Measurements from ENCODE around the gene SLC8A3.

The SLC8A3 gene

GRCh38 chr14:70057519-70058136 is 131.1 kb downstream of the SLC8A3 start:
- H3K4me3 ChIP-seq (ENCODE audit: insufficient read depth, low read depth, low read length, poor library complexity, severe bottlenecking), result no peak overlapping the region
- no peaks in the 10 kb centered on the region for H3K9me3 ChIP-seq (ENCODE audit: control insufficient read depth, low read length)
- no peaks in the 10 kb centered on the region for H3K27me3 ChIP-seq (replicated peaks; ENCODE audit: control insufficient read depth, insufficient read depth, low read length, poor library complexity, severe bottlenecking)
- no peaks in the 10 kb centered on the region for H3K4me1 ChIP-seq (ENCODE audit: control insufficient read depth, insufficient read depth, low read length, poor library complexity, severe bottlenecking)
- no peak for DNase-seq
- H3K27ac ChIP-seq (ENCODE audit: insufficient read depth, low read length, poor library complexity, severe bottlenecking), result no peak overlapping the region
- H3K36me3 ChIP-seq (ENCODE audit: control insufficient read depth, insufficient read depth, low read length), result no peaks in the 10 kb centered on the region

DNA sequence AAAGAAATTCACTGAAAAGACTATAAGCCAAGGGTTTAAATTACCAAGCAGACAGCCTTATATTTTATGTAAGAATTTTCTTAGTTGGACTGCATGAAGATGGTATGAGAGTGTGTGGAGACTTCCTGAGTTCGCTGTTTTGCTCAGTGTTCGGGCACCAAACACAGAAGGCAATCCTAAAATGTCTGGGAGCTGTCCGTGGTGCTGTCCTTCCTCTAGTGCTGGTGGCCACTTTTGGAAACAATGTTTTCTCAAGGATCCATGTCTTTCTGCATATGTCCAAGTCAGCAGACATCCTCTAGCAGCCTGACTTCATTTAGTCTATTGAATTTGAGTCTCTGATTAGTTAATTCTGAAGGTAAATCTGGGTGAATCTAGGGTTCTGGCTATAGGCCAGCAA is 135.8 kb downstream of the SLC8A3 start:
- no peak for DNase-seq
- no peaks in the 10 kb centered on the region for H3K9me3 ChIP-seq (ENCODE audit: control insufficient read depth, low read length)

GRCh38 chr14:70050136-70050535 is 138.6 kb downstream of the SLC8A3 start:
- no peaks in the 10 kb centered on the region for H3K36me3 ChIP-seq (ENCODE audit: control insufficient read depth, insufficient read depth, low read length)
- no peaks in the 10 kb centered on the region for H3K4me1 ChIP-seq (ENCODE audit: control insufficient read depth, insufficient read depth, low read length, poor library complexity, severe bottlenecking)

More for the DNA sequence above, 135.8 kb downstream of the SLC8A3 start:
- no peaks in the 10 kb centered on the region for H3K36me3 ChIP-seq (ENCODE audit: control insufficient read depth, insufficient read depth, low read length)
- H3K27me3 ChIP-seq (replicated peaks; ENCODE audit: control insufficient read depth, insufficient read depth, low read length, poor library complexity, severe bottlenecking), result no peaks in the 10 kb centered on the region
- no peak overlapping the region for H3K4me3 ChIP-seq (ENCODE audit: insufficient read depth, low read depth, low read length, poor library complexity, severe bottlenecking)
- no peak overlapping the region for H3K27ac ChIP-seq (ENCODE audit: insufficient read depth, low read length, poor library complexity, severe bottlenecking)
- H3K4me1 ChIP-seq (ENCODE audit: control insufficient read depth, insufficient read depth, low read length, poor library complexity, severe bottlenecking), result no peaks in the 10 kb centered on the region

GRCh38 chr14:70049605-70050004 is 139.1 kb downstream of the SLC8A3 start:
- Histone ChIP-seq H3K27me3 (replicated peaks; ENCODE audit: control insufficient read depth, insufficient read depth, low read length, poor library complexity, severe bottlenecking) (no peaks in the 10 kb centered on the region), H3K4me3 (ENCODE audit: insufficient read depth, low read depth, low read length, poor library complexity, severe bottlenecking) (no peak overlapping the region)

More at GRCh38 chr14:70050136-70050535, 138.6 kb downstream of the SLC8A3 start:
- Histone ChIP-seq H3K9me3 (ENCODE audit: control insufficient read depth, low read length) (no peaks in the 10 kb centered on the region), H3K27ac (ENCODE audit: insufficient read depth, low read length, poor library complexity, severe bottlenecking) (no peak overlapping the region), H3K4me3 (ENCODE audit: insufficient read depth, low read depth, low read length, poor library complexity, severe bottlenecking) (no peak overlapping the region), H3K27me3 (replicated peaks; ENCODE audit: control insufficient read depth, insufficient read depth, low read length, poor library complexity, severe bottlenecking) (no peaks in the 10 kb centered on the region)
- DNase-seq, result no peak

GRCh38 chr14:70048313-70048654 is 140.5 kb downstream of the SLC8A3 start:
- H3K27me3 ChIP-seq (replicated peaks; ENCODE audit: control insufficient read depth, insufficient read depth, low read length, poor library complexity, severe bottlenecking), result no peaks in the 10 kb centered on the region
- no peaks in the 10 kb centered on the region for H3K9me3 ChIP-seq (ENCODE audit: control insufficient read depth, low read length)
- no peaks in the 10 kb centered on the region for H3K36me3 ChIP-seq (ENCODE audit: control insufficient read depth, insufficient read depth, low read length)
- no peak overlapping the region for H3K4me3 ChIP-seq (ENCODE audit: insufficient read depth, low read depth, low read length, poor library complexity, severe bottlenecking)
- no peak for DNase-seq
- no peaks in the 10 kb centered on the region for H3K4me1 ChIP-seq (ENCODE audit: control insufficient read depth, insufficient read depth, low read length, poor library complexity, severe bottlenecking)
- H3K27ac ChIP-seq (ENCODE audit: insufficient read depth, low read length, poor library complexity, severe bottlenecking), result no peak overlapping the region

More at GRCh38 chr14:70049605-70050004, 139.1 kb downstream of the SLC8A3 start:
- H3K27ac ChIP-seq (ENCODE audit: insufficient read depth, low read length, poor library complexity, severe bottlenecking), result no peak overlapping the region
- no peaks in the 10 kb centered on the region for H3K9me3 ChIP-seq (ENCODE audit: control insufficient read depth, low read length)
- DNase-seq, result no peak
- H3K4me1 ChIP-seq (ENCODE audit: control insufficient read depth, insufficient read depth, low read length, poor library complexity, severe bottlenecking), result no peaks in the 10 kb centered on the region
- H3K36me3 ChIP-seq (ENCODE audit: control insufficient read depth, insufficient read depth, low read length), result no peaks in the 10 kb centered on the region

GRCh38 chr14:70047598-70048312 is 141.0 kb downstream of the SLC8A3 start:
- Histone ChIP-seq H3K36me3 (ENCODE audit: control insufficient read depth, insufficient read depth, low read length) (no peaks in the 10 kb centered on the region), H3K4me1 (ENCODE audit: control insufficient read depth, insufficient read depth, low read length, poor library complexity, severe bottlenecking) (no peaks in the 10 kb centered on the region), H3K27ac (ENCODE audit: insufficient read depth, low read length, poor library complexity, severe bottlenecking) (no peak overlapping the region), H3K4me3 (ENCODE audit: insufficient read depth, low read depth, low read length, poor library complexity, severe bottlenecking) (no peak overlapping the region), H3K9me3 (ENCODE audit: control insufficient read depth, low read length) (no peaks in the 10 kb centered on the region), H3K27me3 (replicated peaks; ENCODE audit: control insufficient read depth, insufficient read depth, low read length, poor library complexity, severe bottlenecking) (no peaks in the 10 kb centered on the region)
- DNase-seq, result no peak

- no peaks in the 10 kb centered on the region for H3K36me3 ChIP-seq (ENCODE audit: control insufficient read depth, insufficient read depth, low read length)
- no peaks in the 10 kb centered on the region for H3K4me1 ChIP-seq (ENCODE audit: control insufficient read depth, insufficient read depth, low read length, poor library complexity, severe bottlenecking)
- H3K27ac ChIP-seq (ENCODE audit: insufficient read depth, low read length, poor library complexity, severe bottlenecking), result no peak overlapping the region
- DNase-seq, result no peak
- no peaks in the 10 kb centered on the region for H3K27me3 ChIP-seq (replicated peaks; ENCODE audit: control insufficient read depth, insufficient read depth, low read length, poor library complexity, severe bottlenecking)
- no peaks in the 10 kb centered on the region for H3K9me3 ChIP-seq (ENCODE audit: control insufficient read depth, low read length)
- no peak overlapping the region for H3K4me3 ChIP-seq (ENCODE audit: insufficient read depth, low read depth, low read length, poor library complexity, severe bottlenecking)
Observed at GRCh38 chr14:70045844-70046535, 142.8 kb downstream of the SLC8A3 start.

GRCh38 chr14:70045310-70045709 is 143.4 kb downstream of the SLC8A3 start:
- Histone ChIP-seq H3K4me1 (ENCODE audit: control insufficient read depth, insufficient read depth, low read length, poor library complexity, severe bottlenecking) (no peaks in the 10 kb centered on the region), H3K4me3 (ENCODE audit: insufficient read depth, low read depth, low read length, poor library complexity, severe bottlenecking) (no peak overlapping the region), H3K27ac (ENCODE audit: insufficient read depth, low read length, poor library complexity, severe bottlenecking) (no peak overlapping the region), H3K9me3 (ENCODE audit: control insufficient read depth, low read length) (no peaks in the 10 kb centered on the region), H3K27me3 (replicated peaks; ENCODE audit: control insufficient read depth, insufficient read depth, low read length, poor library complexity, severe bottlenecking) (peaks cover 4% of the 10 kb centered on the region), H3K36me3 (ENCODE audit: control insufficient read depth, insufficient read depth, low read length) (no peaks in the 10 kb centered on the region)
- DNase-seq, result no peak

GRCh38 chr14:70043001-70043400 is 145.8 kb downstream of the SLC8A3 start:
- Histone ChIP-seq H3K27me3 (replicated peaks; ENCODE audit: control insufficient read depth, insufficient read depth, low read length, poor library complexity, severe bottlenecking) (peaks cover 4% of the 10 kb centered on the region), H3K4me3 (ENCODE audit: insufficient read depth, low read depth, low read length, poor library complexity, severe bottlenecking) (no peak overlapping the region), H3K36me3 (ENCODE audit: control insufficient read depth, insufficient read depth, low read length) (no peaks in the 10 kb centered on the region), H3K9me3 (ENCODE audit: control insufficient read depth, low read length) (no peaks in the 10 kb centered on the region), H3K4me1 (ENCODE audit: control insufficient read depth, insufficient read depth, low read length, poor library complexity, severe bottlenecking) (no peaks in the 10 kb centered on the region), H3K27ac (ENCODE audit: insufficient read depth, low read length, poor library complexity, severe bottlenecking) (no peak overlapping the region)
- no peak for DNase-seq

DNA sequence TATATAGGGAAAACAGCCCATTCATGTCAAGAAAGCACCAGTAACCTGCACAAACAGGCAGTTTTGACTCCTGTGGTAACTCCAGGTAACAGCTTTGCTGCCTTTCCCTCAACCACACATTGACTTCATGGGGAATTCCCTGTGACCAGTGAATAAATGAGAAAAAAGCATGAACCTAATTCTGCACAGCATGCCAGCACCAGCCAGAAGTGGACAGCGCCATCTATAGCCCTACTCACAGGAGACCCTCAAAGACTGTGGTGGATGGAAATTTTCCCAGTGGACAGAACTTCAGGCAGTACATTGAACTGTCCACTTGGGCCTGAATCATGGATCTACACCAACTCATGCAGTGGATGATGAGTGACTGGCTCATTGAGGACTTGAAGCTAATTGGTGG is 152.1 kb downstream of the SLC8A3 start:
- Histone ChIP-seq H3K9me3 (ENCODE audit: control insufficient read depth, low read length) (no peaks in the 10 kb centered on the region), H3K4me1 (ENCODE audit: control insufficient read depth, insufficient read depth, low read length, poor library complexity, severe bottlenecking) (no peaks in the 10 kb centered on the region), H3K4me3 (ENCODE audit: insufficient read depth, low read depth, low read length, poor library complexity, severe bottlenecking) (no peak overlapping the region), H3K27me3 (replicated peaks; ENCODE audit: control insufficient read depth, insufficient read depth, low read length, poor library complexity, severe bottlenecking) (peaks cover 4% of the 10 kb centered on the region), H3K27ac (ENCODE audit: insufficient read depth, low read length, poor library complexity, severe bottlenecking) (no peak overlapping the region), H3K36me3 (ENCODE audit: control insufficient read depth, insufficient read depth, low read length) (no peaks in the 10 kb centered on the region)
- no peak for DNase-seq
